B cell (primary cell): ENCODE results near the gene GPR158.

Source experiments
- CTCF ChIP-seq: fragments of 200-600 bp; IDR thresholded peaks from one replicate; pipeline ENCODE4 v1.8.0; 2022; ENCODE audit warnings: antibody characterized with exemption, mild to moderate bottlenecking
- EZH2 ChIP-seq: IDR thresholded peaks from 2 replicates; pipeline ENCODE4 v1.6.1; 2012; ENCODE audit warnings: borderline replicate concordance, low read depth, mild to moderate bottlenecking, moderate library complexity, low read length; ENCODE audit not compliant: insufficient read depth, poor library complexity, severe bottlenecking

GRCh38 chr10:25288181-25288580 is 113.4 kb downstream of the GPR158 start:
- TF ChIP-seq CTCF = no peak
- no peak for TF ChIP-seq EZH2
